GM19043 (cell line): ENCODE results near the gene EMILIN1.
A peak's percentile ranks its signal among the peaks of the same experiment; 100 is the strongest.

Experiments used
- ATAC-seq: cut with Tn5 transposase; IDR thresholded peaks from one replicate; pipeline ENCODE4 v1.9.1; 2021; ENCODE audit warnings: low read depth; ENCODE audit not compliant: unreplicated experiment

EMILIN1 gene

DNA sequence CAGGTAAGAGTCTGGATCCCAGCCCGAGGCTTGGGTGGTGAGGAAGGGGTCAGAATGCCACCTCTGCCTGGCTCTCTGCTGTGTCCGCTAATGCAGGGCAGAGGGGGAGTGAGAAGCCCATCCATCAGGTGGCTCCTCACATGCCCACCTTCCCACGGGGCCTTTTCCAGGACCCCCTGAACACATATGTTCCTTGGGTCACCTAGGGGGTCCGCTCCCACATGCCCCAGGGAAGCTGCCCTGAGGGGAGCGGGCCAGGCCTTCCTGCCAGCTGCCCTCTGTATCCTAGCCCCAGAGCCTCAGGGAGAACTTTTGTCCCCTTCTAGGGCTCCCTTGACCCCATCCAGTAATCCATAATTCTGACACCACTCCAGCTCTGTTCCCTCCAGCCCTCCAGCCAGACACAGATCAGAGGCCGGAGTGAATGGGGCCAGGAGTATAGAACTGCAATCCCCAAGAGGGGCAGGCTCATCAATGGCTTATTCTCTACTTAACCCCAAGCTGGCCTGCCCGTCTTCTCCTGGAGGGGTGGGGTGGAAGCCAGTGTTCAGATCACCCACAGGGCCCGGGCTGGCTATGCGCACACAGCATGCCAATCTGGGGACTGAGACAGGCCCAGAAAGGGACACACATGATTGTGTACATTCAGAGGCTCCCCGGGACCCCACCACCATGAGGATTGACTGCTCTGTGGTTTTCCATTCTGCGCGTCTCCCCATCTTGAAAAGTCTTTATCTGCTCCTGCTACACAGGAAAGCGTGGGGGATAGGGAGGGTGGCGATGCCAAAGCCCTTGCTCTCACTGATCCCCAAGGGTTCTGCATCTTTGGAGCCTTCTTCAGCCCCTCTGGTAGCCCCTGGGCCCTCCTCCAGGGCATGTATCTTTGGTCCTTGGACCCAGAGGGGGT, 1.1 kb downstream of the EMILIN1 start:
- no peak for ATAC-seq

DNA sequence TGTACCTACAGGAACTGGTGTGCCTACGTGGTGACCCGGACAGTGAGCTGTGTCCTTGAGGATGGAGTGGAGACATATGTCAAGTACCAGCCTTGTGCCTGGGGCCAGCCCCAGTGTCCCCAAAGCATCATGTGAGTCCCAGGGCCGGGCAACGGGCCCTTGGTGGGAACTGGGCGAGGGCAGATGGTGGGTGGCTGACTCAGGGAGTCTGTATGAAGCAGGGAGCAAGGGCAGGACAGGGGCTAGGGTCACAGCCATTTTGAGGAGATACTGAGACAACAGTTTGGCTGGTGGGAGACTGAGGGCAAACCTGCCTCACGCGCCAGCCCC, 1.7 kb downstream of the EMILIN1 start:
- ATAC-seq, result no peak

DNA sequence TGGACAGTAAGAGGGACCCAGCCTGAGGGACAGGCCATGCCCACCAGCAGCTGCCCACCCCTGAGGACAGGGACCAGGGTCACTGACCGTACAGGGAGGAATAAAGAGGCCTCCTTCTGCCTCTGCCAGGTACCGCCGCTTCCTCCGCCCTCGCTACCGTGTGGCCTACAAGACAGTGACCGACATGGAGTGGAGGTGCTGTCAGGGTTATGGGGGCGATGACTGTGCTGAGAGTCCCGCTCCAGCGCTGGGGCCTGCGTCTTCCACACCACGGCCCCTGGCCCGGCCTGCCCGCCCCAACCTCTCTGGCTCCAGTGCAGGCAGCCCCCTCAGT, 2.2 kb downstream of the EMILIN1 start:
- no peak for ATAC-seq

DNA sequence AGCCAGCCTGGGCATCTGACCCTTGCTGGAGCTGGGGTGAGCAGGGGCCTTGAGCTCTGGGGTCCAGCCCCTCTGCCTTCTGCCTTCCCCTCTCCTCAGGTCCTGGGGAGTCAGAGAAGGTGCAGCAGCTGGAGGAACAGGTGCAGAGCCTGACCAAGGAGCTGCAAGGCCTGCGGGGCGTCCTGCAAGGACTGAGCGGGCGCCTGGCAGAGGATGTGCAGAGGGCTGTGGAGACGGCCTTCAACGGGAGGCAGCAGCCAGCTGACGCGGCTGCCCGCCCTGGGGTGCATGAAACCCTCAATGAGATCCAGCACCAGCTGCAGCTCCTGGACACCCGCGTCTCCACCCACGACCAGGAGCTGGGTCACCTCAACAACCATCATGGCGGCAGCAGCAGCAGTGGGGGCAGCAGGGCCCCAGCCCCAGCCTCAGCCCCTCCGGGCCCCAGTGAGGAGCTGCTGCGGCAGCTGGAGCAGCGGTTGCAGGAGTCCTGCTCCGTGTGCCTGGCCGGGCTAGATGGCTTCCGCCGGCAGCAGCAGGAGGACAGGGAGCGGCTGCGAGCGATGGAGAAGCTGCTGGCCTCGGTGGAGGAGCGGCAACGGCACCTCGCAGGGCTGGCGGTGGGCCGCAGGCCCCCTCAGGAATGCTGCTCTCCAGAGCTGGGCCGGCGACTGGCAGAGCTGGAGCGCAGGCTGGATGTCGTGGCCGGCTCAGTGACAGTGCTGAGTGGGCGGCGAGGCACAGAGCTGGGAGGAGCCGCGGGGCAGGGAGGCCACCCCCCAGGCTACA, 3.8 kb downstream of the EMILIN1 start:
- ATAC-seq, result no peak

DNA sequence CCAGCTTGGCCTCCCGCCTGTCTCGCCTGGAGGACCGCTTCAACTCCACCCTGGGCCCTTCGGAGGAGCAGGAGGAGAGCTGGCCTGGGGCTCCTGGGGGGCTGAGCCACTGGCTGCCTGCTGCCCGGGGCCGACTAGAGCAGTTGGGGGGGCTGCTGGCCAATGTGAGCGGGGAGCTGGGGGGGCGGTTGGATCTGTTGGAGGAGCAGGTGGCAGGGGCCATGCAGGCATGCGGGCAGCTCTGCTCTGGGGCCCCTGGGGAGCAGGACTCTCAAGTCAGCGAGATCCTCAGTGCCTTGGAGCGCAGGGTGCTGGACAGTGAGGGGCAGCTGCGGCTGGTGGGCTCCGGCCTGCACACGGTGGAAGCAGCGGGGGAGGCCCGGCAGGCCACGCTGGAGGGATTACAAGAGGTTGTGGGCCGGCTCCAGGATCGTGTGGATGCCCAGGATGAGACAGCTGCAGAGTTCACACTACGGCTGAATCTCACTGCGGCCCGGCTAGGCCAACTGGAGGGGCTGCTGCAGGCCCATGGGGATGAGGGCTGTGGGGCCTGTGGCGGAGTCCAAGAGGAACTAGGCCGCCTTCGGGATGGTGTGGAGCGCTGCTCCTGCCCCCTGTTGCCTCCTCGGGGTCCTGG, 4.5 kb downstream of the EMILIN1 start:
- ATAC-seq, result no peak

DNA sequence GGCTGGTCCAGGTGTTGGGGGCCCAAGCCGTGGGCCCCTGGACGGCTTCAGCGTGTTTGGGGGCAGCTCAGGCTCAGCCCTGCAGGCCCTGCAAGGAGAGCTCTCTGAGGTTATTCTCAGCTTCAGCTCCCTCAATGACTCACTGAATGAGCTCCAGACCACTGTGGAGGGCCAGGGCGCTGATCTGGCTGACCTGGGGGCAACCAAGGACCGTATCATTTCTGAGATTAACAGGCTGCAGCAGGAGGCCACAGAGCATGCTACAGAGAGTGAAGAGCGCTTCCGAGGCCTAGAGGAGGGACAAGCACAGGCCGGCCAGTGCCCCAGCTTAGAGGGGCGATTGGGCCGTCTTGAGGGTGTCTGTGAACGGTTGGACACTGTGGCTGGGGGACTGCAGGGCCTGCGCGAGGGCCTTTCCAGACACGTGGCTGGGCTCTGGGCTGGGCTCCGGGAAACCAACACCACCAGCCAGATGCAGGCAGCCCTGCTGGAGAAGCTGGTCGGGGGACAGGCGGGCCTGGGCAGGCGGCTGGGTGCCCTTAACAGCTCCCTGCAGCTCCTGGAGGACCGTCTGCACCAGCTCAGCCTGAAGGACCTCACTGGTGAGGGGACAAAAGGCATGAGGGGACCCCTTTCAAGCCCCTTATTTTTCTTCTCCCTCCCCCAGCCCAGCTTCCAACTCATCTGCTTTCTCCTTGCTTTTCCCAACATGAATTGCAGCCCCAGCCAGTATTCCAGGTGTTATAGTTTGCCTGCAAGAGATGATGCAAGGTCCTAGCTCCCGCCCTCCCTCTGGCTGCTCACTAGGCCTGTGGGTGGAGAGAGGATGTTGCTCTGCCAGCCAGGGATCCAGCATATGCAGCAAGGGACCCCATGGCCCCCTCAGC, 5.2 kb downstream of the EMILIN1 start:
- no peak for ATAC-seq

DNA sequence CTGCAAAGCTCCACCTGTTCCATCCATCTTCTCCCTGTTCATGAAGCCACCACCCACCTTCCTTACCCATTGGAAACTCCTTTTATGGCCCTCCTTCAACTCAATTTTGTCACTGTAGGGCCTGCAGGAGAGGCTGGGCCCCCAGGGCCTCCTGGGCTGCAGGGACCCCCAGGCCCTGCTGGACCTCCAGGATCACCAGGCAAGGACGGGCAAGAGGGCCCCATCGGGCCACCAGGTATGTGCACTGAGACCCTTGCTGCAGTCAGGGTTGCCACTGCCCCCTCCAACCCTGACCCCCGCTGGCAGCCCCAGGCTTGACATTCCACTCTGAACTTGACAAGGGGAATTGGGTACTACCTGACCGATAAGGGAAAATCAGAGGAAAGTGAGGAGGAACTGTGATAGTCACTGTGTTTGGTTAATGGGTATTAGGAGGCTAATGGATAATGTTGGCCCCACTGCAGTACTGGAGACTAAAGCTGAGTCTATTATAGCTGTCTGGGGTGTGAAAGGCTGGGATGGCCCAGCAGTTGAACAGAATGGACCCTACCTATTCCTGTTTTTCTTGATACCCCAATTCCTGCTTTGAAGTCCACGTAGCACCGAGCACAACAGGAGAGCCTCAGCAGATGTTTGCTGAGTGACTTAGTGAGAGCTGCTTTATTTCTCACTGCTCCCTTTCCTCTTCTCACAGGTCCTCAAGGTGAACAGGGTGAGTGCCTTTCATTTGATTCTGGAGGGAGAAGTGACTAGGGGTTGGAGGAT, 6.1 kb downstream of the EMILIN1 start:
- no peak for ATAC-seq

DNA sequence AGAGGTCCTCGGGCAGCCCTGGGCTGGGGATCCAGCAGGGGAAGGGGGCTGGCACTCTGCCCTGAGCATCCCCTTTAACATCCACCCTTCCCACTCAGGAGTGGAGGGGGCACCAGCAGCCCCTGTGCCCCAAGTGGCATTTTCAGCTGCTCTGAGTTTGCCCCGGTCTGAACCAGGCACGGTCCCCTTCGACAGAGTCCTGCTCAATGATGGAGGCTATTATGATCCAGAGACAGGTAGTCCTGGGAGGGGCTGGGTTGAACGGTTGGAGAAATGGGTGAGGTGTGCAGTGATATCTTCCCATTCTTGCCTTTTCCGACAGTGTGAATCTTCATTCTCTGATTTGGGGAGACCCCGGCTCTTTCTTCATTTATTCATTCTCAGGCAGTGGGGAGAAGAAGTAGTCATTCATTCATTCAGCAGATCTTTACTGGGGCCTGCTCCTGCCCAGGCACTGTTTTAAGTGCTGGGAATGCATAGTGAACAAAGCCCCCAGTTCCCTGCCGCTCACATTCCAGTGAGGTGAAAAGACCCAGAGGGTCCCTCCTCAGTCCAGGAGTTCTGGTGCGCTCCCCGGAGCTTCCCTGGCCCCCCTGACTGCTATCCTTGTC, 6.8 kb downstream of the EMILIN1 start:
- no peak for ATAC-seq

DNA sequence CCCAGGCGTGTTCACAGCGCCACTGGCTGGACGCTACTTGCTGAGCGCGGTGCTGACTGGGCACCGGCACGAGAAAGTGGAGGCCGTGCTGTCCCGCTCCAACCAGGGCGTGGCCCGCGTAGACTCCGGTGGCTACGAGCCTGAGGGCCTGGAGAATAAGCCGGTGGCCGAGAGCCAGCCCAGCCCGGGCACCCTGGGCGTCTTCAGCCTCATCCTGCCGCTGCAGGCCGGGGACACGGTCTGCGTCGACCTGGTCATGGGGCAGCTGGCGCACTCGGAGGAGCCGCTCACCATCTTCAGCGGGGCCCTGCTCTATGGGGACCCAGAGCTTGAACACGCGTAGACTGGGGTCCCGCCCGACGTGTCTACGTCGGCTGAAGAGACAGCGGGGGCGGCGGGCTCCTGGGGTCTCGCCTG, 7.3 kb downstream of the EMILIN1 start:
- no peak for ATAC-seq

DNA sequence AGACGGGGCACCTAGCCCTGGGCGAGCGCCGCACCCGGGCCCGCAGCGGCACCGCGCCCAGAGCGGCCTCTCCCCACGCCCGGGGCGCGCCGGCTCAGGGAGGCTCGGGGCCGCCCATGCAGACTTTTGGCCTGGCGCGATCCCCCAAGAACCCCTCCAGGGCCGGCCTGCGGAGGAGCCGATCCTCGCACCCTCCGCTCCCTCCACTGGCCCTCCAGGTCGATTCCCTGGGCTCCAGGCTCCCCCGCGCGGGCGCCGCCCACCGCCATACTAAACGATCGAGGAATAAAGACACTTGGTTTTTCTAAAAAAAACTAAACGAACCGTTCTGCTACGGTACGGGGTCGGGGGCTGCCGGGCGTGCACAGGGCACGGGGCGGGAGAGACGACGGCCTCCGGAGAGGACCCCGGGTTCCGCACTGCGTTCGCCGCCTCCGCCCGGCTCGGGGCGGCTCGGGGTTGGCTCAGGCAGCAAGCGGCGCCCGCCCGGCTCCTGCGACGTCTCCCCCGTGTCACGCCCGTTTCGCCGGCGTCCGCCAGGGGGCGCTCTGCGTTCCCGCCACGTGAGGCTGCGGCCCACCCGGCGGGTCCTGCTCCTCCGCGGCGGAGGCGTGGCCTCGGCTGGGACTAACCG, 7.8 kb downstream of the EMILIN1 start:
- ATAC-seq, result peak; percentile 83

DNA sequence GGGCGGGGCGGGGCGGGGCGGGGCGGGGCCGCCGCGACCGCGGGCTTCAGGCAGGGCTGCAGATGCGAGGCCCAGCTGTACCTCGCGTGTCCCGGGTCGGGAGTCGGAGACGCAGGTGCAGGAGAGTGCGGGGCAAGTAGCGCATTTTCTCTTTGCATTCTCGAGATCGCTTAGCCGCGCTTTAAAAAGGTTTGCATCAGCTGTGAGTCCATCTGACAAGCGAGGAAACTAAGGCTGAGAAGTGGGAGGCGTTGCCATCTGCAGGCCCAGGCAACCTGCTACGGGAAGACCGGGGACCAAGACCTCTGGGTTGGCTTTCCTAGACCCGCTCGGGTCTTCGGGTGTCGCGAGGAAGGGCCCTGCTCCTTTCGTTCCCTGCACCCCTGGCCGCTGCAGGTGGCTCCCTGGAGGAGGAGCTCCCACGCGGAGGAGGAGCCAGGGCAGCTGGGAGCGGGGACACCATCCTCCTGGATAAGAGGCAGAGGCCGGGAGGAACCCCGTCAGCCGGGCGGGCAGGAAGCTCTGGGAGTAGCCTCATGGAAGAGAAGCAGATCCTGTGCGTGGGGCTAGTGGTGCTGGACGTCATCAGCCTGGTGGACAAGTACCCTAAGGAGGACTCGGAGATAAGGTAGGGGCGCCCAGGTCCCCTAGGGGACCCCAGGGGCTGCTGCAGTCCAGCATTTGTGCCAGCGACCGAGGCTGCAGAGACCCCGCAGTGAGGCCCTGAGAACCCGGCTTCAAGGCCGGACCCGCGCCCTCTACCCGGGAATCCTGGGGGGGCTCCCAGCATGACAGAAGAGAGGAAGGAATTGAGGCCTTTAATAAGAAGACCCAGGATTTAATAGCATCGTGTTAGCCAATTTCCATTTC, 8.5 kb downstream of the EMILIN1 start, which contains the start of gene KHK:
Gene KHK (plus strand): TSS at position 49 of the 870 bp plus-strand sequence. CDS start 488 bp downstream, at position 537.
- no peak for ATAC-seq

DNA sequence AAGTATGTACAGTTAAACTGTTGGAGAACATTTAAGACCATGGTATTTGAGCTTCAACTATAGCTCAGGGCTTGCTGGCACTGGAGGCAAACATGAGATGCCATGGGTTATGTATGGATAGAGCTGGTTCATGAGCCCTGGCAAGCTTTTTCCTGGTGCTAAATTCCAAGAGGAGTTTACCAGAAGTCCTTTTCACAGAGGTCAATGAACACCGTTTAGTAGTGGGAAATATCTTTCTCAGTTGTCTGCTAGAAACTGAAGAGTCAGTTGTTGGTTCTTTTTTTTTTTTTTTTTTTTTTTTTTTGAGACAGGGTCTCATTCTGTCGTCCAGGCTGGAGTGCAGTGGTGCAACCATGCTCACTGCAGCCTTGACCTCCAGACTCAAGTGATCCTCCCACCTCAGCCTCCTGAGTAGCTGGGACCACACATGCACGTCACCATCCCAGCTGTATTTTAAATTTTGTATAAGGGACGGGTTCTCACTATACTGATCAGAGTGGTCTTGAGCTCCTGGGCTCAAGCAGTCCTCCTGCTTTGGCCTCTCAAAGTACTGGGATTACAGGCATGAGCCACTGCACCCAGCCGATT, 9.5 kb downstream of the EMILIN1 start:
- no peak for ATAC-seq

DNA sequence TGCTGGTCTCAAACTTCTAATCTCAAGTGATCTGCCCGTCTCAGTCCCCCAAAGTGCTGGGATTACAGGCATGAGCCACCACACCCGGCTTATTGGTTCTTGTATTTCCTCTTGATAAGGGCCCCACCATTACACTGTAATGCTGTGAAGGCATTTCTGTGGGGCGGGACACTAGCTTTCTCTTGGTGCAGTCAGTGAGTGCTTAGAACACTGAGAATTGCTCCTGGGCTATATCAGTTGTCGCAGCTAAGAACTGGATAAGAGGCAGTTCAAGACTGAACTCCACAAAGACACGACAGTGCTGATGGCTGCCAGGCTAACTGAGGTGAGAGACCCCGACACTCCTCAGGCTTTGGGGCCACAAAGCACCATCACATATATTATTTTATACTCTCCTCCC, 10.2 kb downstream of the EMILIN1 start:
- ATAC-seq, result no peak

DNA sequence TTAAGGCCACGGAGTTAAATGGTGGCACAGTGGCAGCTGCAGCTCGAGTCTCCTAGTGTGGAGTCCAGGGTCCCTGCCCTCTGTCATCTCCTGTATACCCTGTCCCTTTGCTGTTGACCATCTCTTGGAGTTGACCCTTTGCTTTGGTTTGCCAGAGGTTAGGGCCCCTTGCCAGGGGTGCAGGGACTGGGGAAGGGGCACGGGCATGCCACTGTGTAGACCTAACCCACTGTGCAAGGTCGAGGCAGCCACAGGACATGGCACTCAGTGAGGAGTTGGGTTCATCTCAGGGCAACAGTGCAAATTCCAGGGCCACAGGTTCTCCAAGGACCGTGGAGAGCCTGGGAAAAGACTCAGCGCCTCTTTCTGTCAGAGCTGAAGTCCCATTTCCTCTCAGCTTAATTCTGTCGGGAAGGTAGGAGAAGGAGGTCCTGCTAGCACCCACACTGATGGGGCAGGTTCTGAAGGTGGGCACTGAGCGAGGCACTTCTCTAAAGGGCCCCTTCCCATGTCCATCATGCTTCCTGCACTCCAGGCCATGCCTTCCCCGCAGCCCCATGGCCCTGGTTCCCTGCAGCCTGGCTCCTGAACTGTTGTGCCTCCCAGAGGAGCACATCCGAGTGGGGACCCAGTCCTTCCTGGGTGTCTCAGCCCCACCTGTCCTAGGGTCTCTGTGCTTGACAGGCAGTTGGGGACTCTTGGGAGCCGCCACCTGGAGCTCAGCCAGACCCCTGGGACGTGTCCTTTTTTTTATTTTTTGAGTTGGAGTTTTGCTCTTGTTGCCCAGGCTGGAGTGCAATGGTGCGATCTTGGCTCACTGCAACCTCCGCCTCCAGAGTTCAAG, 10.9 kb downstream of the EMILIN1 start:
- ATAC-seq, result no peak

DNA sequence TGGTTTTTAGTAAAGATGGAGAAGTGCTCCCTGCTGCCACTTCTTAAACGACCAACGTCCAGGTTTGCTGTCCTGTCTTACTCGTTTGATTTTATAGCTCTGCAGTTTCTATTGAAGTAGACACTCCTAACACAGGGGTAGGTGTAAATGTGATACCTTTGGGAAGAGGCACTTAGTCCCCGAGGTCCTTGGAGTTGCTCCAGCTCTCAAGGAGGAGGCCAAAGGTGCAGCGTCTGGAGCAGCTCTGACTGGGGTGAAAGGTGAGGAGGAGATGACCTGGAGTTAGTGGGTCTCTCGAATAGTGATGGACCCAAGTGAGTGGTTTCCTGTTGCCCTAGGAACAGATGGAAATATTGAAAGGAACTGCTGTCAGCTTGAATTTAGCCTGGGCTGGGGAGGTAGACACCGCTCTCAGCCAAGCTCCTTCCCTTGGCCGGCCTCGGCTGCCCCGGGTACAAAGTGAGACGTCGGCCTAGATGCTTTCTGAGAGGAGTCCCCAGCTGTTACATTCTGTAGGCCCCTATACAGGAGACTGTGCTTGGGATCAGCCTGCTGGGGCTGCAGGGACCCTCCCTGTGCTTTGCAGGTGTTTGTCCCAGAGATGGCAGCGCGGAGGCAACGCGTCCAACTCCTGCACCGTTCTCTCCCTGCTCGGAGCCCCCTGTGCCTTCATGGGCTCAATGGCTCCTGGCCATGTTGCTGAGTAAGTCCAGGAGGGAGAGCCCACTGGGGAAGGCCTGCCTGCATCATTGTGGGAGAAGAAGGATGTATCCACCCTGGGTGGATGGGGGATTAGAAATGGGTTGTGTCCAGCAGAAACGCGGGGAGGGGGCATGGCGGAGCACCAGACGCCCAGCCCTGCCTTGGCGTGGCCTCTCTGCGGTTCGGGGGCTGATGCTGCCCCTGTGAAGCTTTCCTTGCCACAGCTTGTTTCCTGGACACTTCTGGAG, 13.6 kb downstream of the EMILIN1 start:
- no peak for ATAC-seq
